Stomach (tissue), 4 donors: Measurements from ENCODE around the gene CCNK.

Experiments
- CTCF ChIP-seq, 7 experiments: fragments of 450-650 bp in 4 of 7; fragments of 200-600 bp in 3 of 7; sonication (generic) in 3 of 7; IDR thresholded peaks; one replicate each; pipeline ENCODE4 v1.5.1; 2016 to 2019; ENCODE audit warnings: antibody characterized with exemption in 7 of 7, control low read depth in 2 of 7, mild to moderate bottlenecking in 1 of 7
- EP300 ChIP-seq: sonication (generic); formaldehyde crosslinking; IDR thresholded peaks from one replicate; pipeline ENCODE4 v1.6.1; 2017; ENCODE audit warnings: antibody characterized with exemption
- POLR2A ChIP-seq, 4 donors: fragments of 450-650 bp; IDR thresholded peaks; one replicate each; pipeline ENCODE4 v1.6.1; 2016; ENCODE audit warnings: antibody characterized with exemption in 4 of 4, control low read depth in 2 of 4, mild to moderate bottlenecking in 1 of 4, moderate library complexity in 1 of 4
- POLR2AphosphoS5 ChIP-seq, 3 donors: sonication (generic); formaldehyde crosslinking; IDR thresholded peaks; one replicate each; pipeline ENCODE4 v1.6.1; 2016; ENCODE audit warnings: antibody characterized with exemption in 3 of 3

- TF ChIP-seq POLR2A (IDR thresholded peaks at IDR 0.05) (no peak), CTCF (IDR thresholded peaks at IDR 0.05) (no peak), POLR2AphosphoS5 (IDR thresholded peaks at IDR 0.05) (no peak), EP300 (no peak)
Measured at GRCh38 chr14:99497894-99498293, 16.7 kb downstream of the CCNK start.
